Measurements from ENCODE around the gene GEMIN2. TPM values are rescaled to one million over a fixed set of nuclear protein-coding genes. Genes with fewer than 3 reads are reported as not detected.
"Not testable (repeated sequence)": the region's sequence is repeated elsewhere in the genome, so short reads cannot be mapped to it uniquely, and the experiment has no call there.

GEMIN2 gene
- total RNA-seq, 1 experiment from 2014 or later: 63.7 TPM

GRCh38 chr14:39174560-39175444 lies 60.7 kb downstream of the GEMIN2 start, which contains the start of gene PNN:
PNN (plus strand) TSS chr14:39175254; CDS start chr14:39175280, 26 bp downstream.
- DNase-seq (ENCODE audit: low spot score): peak; percentile 99
- in situ Hi-C loops (cut with HindIII; ENCODE audit: low sequenced_read_pairs): no loop called here

DNA sequence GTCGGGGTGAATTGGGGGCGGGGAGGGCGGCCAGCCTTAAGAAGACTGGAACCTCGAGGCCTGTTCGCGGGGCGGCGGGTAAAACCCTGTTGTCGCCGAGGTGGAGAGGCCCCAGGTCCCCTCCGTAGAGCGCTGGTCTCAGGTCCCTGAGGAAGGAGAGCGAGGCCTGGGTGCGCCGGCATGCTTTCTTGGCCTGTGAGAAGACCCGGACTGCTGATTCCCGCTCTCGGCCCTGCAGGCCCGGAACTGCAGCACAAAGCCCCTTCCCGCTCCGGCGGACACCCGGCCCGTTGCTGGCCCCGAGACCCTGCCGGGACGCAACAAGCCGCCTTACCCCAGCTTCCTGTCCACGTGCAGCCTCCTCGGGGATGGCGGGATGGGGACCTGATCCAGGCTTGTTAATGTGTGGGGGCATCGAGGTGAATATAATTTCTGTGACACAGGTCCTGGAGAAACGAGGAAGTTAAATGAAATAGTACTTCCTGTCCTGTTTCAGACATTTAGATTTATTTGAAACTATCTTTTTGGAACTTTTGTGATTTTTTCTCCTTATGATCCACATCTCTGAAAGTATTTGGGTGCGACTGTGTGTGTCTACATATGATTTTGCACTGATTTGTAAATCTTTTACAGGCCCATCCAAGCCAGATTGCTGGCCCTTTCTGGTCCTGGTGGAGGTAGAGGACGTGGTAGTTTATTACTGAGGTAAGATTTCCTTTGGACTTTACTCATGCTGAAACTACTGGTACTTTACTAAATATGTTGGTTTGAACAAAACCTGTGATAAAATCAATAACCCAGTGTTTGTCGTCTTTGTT lies 61.5 kb downstream of the GEMIN2 start:
- in situ Hi-C loops (cut with HindIII; ENCODE audit: low sequenced_read_pairs): no loop called here
- DNase-seq (ENCODE audit: low spot score): no peak

- DNase-seq (ENCODE audit: low spot score): no peak
Observed at GRCh38 chr14:39176263-39177167, 62.4 kb downstream of the GEMIN2 start.

GRCh38 chr14:39177168-39177545 lies 63.0 kb downstream of the GEMIN2 start:
- in situ Hi-C loops (cut with HindIII; ENCODE audit: low sequenced_read_pairs): no loop called here

More at GRCh38 chr14:39176263-39177167, 62.4 kb downstream of the GEMIN2 start:
- in situ Hi-C loops (cut with HindIII; ENCODE audit: low sequenced_read_pairs): no loop called here

DNA sequence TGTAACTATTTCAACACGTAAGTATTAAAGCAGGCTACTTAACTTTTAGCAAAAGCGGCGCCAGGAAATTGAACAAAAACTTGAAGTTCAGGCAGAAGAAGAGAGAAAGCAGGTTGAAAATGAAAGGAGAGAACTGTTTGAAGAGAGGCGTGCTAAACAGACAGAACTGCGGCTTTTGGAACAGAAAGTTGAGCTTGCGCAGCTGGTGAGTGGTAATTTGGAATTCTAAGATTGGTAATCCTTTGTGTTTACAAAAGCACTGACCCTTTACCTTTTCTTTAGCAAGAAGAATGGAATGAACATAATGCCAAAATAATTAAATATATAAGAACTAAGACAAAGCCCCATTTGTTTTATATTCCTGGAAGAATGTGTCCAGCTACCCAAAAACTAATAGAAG lies 64.9 kb downstream of the GEMIN2 start:
- no peak for DNase-seq (ENCODE audit: low spot score)
- in situ Hi-C loops (cut with HindIII; ENCODE audit: low sequenced_read_pairs): no loop called here

More at GRCh38 chr14:39177168-39177545, 63.0 kb downstream of the GEMIN2 start:
- DNase-seq (ENCODE audit: low spot score): no peak

DNA sequence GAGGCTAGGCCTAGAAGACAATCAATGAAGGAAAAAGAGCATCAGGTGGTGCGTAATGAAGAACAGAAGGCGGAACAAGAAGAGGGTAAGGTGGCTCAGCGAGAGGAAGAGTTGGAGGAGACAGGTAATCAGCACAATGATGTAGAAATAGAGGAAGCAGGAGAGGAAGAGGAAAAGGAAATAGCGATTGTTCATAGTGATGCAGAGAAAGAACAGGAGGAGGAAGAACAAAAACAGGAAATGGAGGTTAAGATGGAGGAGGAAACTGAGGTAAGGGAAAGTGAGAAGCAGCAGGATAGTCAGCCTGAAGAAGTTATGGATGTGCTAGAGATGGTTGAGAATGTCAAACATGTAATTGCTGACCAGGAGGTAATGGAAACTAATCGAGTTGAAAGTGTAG lies 66.4 kb downstream of the GEMIN2 start:
- in situ Hi-C loops (cut with HindIII; ENCODE audit: low sequenced_read_pairs): no loop called here
- DNase-seq (ENCODE audit: low spot score): no peak

DNA sequence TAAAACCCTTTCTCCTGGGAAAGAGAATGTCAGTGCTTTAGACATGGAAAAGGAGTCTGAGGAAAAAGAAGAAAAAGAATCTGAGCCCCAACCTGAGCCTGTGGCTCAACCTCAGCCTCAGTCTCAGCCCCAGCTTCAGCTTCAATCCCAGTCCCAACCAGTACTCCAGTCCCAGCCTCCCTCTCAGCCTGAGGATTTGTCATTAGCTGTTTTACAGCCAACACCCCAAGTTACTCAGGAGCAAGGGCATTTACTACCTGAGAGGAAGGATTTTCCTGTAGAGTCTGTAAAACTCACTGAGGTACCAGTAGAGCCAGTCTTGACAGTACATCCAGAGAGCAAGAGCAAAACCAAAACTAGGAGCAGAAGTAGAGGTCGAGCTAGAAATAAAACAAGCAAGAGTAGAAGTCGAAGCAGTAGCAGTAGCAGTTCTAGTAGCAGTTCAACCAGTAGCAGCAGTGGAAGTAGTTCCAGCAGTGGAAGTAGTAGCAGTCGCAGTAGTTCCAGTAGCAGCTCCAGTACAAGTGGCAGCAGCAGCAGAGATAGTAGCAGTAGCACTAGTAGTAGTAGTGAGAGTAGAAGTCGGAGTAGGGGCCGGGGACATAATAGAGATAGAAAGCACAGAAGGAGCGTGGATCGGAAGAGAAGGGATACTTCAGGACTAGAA lies 67.0 kb downstream of the GEMIN2 start:
- in situ Hi-C loops (cut with HindIII; ENCODE audit: low sequenced_read_pairs): no loop called here
- DNase-seq (ENCODE audit: low spot score): no peak

DNA sequence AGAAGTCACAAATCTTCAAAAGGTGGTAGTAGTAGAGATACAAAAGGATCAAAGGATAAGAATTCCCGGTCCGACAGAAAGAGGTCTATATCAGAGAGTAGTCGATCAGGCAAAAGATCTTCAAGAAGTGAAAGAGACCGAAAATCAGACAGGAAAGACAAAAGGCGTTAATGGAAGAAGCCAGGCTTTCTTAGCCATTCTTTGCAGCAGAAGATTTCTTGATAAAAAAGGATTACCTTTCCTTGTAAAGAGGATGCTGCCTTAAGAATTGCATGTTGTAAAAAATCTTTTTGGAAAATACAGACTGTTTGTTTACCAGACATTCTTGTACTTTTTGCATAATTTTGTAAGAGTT lies 67.5 kb downstream of the GEMIN2 start:
- in situ Hi-C loops (cut with HindIII; ENCODE audit: low sequenced_read_pairs): no loop called here
- no peak for DNase-seq (ENCODE audit: low spot score)

DNA sequence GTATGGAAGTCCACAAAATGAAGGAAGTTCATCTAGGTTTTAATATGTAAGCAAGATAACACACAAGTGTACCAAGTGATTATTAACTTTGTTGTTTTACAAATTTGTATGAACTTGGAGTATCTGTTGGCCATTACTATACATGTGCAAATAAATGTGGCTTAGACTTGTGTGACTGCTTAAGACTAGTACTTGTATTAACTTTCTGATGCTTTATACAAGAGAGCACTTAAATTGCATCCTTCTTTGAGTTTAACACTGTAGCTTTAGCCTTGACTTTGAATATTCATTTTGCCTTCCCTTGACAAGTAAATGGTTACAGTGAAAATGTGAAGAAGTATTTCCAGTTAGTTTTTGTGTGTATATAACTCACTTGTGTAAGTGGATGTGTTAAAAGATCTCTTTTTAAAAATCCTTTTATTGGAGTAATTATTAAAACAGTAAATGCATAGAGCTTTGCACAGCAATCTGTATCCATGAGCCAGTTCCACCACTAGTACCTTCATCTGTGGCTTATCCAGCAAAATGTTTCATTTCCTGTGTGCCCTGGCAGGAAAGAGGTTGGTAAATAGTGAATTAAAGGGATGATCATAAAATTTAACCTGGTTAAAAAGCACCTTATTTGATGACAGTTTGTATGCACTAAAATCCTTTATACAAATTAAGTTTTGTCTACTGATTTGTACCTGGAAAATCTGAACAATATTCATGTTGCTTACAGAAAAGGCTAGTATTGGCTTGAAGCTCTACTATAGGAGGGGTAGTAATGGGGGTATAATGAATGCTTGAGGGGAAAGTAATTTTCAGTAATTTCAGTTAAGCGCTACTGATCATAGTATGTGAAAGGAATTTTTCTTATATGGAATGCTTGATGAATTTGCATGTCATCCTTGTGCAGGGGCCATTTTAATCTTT lies 68.9 kb downstream of the GEMIN2 start:
- no peak for DNase-seq (ENCODE audit: low spot score)
- in situ Hi-C loops (cut with HindIII; ENCODE audit: low sequenced_read_pairs): no loop called here

DNA sequence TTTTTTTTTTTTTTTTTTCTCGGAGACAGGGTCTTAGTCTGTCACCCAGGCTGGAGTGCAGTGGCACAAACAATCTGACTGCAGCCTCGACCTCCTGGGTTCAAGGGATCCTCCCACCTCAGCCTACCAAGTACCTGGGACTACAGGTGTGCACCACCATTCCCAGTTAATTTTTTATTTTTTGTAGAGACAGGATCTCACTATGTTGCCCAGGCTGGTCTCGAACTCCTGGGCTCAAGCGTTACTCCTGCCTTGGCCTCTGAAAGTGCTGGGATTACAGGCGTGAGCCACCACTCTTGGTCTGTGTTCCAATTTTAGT lies 69.5 kb downstream of the GEMIN2 start:
- DNase-seq (ENCODE audit: low spot score); in situ Hi-C loops (cut with HindIII; ENCODE audit: low sequenced_read_pairs): not testable (repeated sequence)

DNA sequence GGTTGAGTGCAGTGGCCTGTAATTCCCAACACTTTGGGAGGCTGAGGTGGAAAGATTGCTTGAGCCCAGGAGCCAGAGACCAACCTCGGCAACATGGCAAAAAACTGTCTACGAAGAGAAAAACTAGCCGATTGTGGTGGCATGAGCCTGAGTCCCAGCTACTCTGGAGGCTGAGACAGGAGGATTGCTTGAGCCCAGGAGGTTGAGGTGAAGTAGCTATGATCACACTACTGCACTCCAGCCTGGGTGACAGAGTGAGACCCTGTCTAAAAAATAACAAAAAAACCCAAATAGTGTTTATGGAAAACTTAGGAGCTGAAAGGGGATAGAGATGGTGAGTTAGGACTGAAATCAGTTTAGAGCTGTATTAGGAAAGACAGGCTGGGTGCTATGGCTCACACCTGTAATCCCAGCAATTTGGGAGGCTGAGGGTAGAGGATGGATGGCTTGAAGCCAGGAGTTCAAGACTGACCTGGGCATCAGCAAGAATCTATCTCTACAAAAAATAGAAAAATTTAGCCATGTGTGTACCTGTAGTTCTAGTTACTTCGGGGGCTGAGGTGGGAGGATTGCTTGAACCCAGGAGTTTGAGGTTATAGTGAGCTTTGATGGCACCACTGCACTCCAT lies 70.6 kb downstream of the GEMIN2 start:
- in situ Hi-C loops (cut with HindIII; ENCODE audit: low sequenced_read_pairs): no loop called here

GRCh38 chr14:39185256-39186049 lies 71.3 kb downstream of the GEMIN2 start:
- no peak for DNase-seq (ENCODE audit: low spot score)
- in situ Hi-C loops (cut with HindIII; ENCODE audit: low sequenced_read_pairs): no loop called here

More for the DNA sequence above, 70.6 kb downstream of the GEMIN2 start:
- no peak for DNase-seq (ENCODE audit: low spot score)

Other genes starting within 250 kb of the GEMIN2 start
- 243 and 278 TPM in 2 replicates for gene SEC23A, start 11.1 kb upstream of the GEMIN2 start, total RNA-seq (2014; rRNA removed; shearing (Covaris generic))
- gene TRAPPC6B, start 56.0 kb downstream of the GEMIN2 start, total RNA-seq (2014; rRNA removed; shearing (Covaris generic)): 9.4 and 11.0 TPM in 2 replicates
- gene PNN, start 60.9 kb downstream of the GEMIN2 start, total RNA-seq (2014; rRNA removed; shearing (Covaris generic)): 11.8 and 13.7 TPM in 2 replicates
- gene MIA2, start 119.6 kb downstream of the GEMIN2 start, total RNA-seq (2014; rRNA removed; shearing (Covaris generic)): 12.1 and 22.2 TPM in 2 replicates

Measured in G401 (cell line).